ENCODE results near the gene VPS33A.
"Not testable (repeated sequence)": the region's sequence is repeated elsewhere in the genome, so short reads cannot be mapped to it uniquely, and the experiment has no call there.

Gene VPS33A

GRCh38 chr12:122258462-122258861 is 7.8 kb downstream of the VPS33A start:
- not testable (repeated sequence) for DNase-seq (ENCODE audit: low read depth in 2 of 3, low spot score in 1 of 3)

- no peak for DNase-seq (ENCODE audit: low read depth in 2 of 3, low spot score in 1 of 3)
Measured at GRCh38 chr12:122250536-122250935, 15.8 kb downstream of the VPS33A start.

GRCh38 chr12:122250047-122250446 is 16.2 kb downstream of the VPS33A start:
- DNase-seq (ENCODE audit: low read depth in 2 of 3, low spot score in 1 of 3) = no peak

GRCh38 chr12:122245553-122245952 is 20.7 kb downstream of the VPS33A start:
- no peak for DNase-seq (ENCODE audit: low read depth in 2 of 3, low spot score in 1 of 3)

- DNase-seq (ENCODE audit: low read depth in 2 of 3, low spot score in 1 of 3) = no peak
Measured at GRCh38 chr12:122244565-122245371, 21.5 kb downstream of the VPS33A start.

- no peak for DNase-seq (ENCODE audit: low read depth in 2 of 3, low spot score in 1 of 3)
Measured at GRCh38 chr12:122243965-122244364, 22.3 kb downstream of the VPS33A start.

GRCh38 chr12:122238861-122239260 is 27.4 kb downstream of the VPS33A start:
- DNase-seq (ENCODE audit: low read depth in 2 of 3, low spot score in 1 of 3) = no peak

GRCh38 chr12:122235741-122236140 is 30.6 kb downstream of the VPS33A start:
- no peak for DNase-seq (ENCODE audit: low read depth in 2 of 3, low spot score in 1 of 3)

- DNase-seq (ENCODE audit: low read depth in 2 of 3, low spot score in 1 of 3) = no peak
Measured at GRCh38 chr12:122232691-122233090, 33.6 kb downstream of the VPS33A start.

GRCh38 chr12:122230798-122231197 is 35.5 kb downstream of the VPS33A start:
- DNase-seq (ENCODE audit: low read depth in 2 of 3, low spot score in 1 of 3) = no peak

- DNase-seq (ENCODE audit: low read depth in 2 of 3, low spot score in 1 of 3) = no peak
Measured at GRCh38 chr12:122228092-122228491, 38.2 kb downstream of the VPS33A start.

GRCh38 chr12:122227341-122227740 is 39.0 kb downstream of the VPS33A start:
- no peak for DNase-seq (ENCODE audit: low read depth in 2 of 3, low spot score in 1 of 3)

GRCh38 chr12:122226366-122227125 is 39.7 kb downstream of the VPS33A start:
- DNase-seq (ENCODE audit: low read depth in 2 of 3, low spot score in 1 of 3) = no peak

GRCh38 chr12:122225683-122226365 is 40.5 kb downstream of the VPS33A start, which contains the start of gene DIABLO:
Gene DIABLO (minus strand): TSS chr12:122226052. CDS start chr12:122226014, 38 bp downstream.
- peak; percentile 99 to 100 (median 100) for DNase-seq (ENCODE audit: low read depth in 2 of 3, low spot score in 1 of 3)

- no peak for DNase-seq (ENCODE audit: low read depth in 2 of 3, low spot score in 1 of 3)
Measured at GRCh38 chr12:122216445-122216844, 49.8 kb downstream of the VPS33A start.

GRCh38 chr12:122215771-122216170 is 50.5 kb downstream of the VPS33A start:
- no peak for DNase-seq (ENCODE audit: low read depth in 2 of 3, low spot score in 1 of 3)

GRCh38 chr12:122208073-122208820 is 58.0 kb downstream of the VPS33A start:
- DNase-seq (ENCODE audit: low read depth in 2 of 3, low spot score in 1 of 3) = no peak

- DNase-seq (ENCODE audit: low read depth in 2 of 3, low spot score in 1 of 3) = no peak
Measured at GRCh38 chr12:122207391-122207790, 58.9 kb downstream of the VPS33A start.

GRCh38 chr12:122206976-122207375 is 59.3 kb downstream of the VPS33A start:
- no peak for DNase-seq (ENCODE audit: low read depth in 2 of 3, low spot score in 1 of 3)

GRCh38 chr12:122206111-122206881 is 60.0 kb downstream of the VPS33A start:
- no peak for DNase-seq (ENCODE audit: low read depth in 2 of 3, low spot score in 1 of 3)
